GM18498 (cell line): ENCODE data around the gene CPEB3.

Experiments used
- ATAC-seq: cut with Tn5 transposase; IDR thresholded peaks from one replicate; pipeline ENCODE4 v1.9.1; 2021; ENCODE audit warnings: mild to moderate bottlenecking, moderate library complexity; ENCODE audit not compliant: unreplicated experiment

The CPEB3 gene

DNA sequence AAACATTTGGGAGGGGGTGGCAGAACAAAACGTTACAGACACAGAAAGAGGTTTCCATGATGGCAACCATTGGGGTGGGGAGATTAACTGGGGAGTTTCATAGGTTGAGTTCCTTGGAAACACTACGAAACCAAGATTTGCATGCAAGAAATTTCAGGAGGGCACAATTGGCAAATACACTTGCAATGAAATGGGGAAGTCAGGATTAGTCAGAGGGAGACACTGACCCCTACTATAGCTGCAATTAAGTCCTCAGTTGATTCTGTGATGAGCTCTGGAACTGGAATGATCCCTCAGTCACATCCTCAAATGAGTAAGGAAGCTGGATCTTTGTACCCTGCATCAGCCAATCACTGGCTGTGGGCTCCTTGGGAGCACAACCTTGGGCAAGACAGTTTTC lies 22.1 kb downstream of the CPEB3 start:
- ATAC-seq = no peak

DNA sequence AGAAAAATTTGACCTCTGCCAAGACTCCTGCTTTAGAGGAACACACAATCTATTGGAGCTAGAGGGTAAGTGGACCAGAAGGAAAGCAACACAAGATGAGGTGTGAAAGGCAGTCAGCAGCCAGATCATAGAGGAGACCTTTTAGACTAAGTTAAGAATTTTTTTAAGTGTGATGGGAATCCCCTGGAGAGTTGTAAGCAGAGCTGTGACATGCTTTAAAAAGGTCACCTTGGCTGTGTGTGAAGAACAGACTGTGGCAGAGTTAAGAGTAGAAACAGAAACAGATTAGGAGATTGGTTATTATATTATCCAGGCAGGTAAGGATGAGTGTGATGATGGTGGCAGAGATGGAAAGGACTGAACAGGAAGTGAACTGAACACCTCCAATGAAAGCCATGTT lies 23.5 kb downstream of the CPEB3 start:
- ATAC-seq = no peak

GRCh38 chr10:92265687-92266258 lies 25.1 kb downstream of the CPEB3 start:
- ATAC-seq = peak; percentile 70

GRCh38 chr10:92264249-92264648 lies 26.6 kb downstream of the CPEB3 start:
- ATAC-seq = no peak

DNA sequence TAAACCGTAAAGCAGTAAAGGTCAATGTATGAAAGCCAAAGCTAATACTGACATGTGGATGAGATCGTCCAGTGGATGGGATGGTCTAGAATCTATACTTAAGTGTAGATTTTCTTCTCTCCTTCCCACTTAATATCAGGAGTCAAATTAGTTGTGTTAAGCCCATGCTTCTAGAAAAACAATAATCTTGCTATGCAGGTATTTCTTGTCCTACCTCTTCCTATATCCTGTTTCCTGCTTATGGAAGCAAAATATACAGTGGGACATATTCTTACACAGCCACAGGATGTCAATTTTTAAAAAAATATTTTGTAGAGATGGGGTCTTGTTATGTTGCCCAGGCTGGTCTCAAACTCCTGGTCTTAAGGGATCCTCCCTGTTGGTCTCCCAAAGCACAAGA lies 27.5 kb downstream of the CPEB3 start:
- ATAC-seq = no peak

DNA sequence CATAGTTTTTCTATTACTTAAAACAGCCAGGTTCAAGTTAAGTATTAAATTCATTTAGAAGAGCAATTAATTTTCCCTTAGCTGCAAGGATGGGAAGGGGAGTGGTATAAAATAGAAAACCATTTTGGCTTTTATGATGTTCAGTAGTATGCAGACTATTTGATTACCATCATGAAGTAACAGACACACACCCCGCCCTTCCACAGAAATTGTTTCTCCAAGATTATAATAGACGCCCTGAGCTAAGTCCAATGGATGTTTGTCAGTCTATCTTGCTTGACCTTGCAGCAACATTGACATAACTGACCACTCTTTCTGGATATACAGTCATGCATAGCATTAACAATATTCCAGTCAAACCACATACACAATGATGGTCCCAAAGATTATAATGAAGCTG lies 42.3 kb downstream of the CPEB3 start:
- no peak for ATAC-seq

GRCh38 chr10:92244796-92245195 lies 46.1 kb downstream of the CPEB3 start:
- peak; percentile 24 for ATAC-seq

- ATAC-seq = peak; percentile 42
These were observed 47.8 kb downstream of the CPEB3 start for GRCh38 chr10:92242910-92243671.

GRCh38 chr10:92242380-92242779 lies 48.5 kb downstream of the CPEB3 start:
- no peak for ATAC-seq

- ATAC-seq = no peak
These were observed 49.4 kb downstream of the CPEB3 start for GRCh38 chr10:92241501-92241900.

GRCh38 chr10:92241158-92241500 lies 49.7 kb downstream of the CPEB3 start:
- ATAC-seq = no peak

DNA sequence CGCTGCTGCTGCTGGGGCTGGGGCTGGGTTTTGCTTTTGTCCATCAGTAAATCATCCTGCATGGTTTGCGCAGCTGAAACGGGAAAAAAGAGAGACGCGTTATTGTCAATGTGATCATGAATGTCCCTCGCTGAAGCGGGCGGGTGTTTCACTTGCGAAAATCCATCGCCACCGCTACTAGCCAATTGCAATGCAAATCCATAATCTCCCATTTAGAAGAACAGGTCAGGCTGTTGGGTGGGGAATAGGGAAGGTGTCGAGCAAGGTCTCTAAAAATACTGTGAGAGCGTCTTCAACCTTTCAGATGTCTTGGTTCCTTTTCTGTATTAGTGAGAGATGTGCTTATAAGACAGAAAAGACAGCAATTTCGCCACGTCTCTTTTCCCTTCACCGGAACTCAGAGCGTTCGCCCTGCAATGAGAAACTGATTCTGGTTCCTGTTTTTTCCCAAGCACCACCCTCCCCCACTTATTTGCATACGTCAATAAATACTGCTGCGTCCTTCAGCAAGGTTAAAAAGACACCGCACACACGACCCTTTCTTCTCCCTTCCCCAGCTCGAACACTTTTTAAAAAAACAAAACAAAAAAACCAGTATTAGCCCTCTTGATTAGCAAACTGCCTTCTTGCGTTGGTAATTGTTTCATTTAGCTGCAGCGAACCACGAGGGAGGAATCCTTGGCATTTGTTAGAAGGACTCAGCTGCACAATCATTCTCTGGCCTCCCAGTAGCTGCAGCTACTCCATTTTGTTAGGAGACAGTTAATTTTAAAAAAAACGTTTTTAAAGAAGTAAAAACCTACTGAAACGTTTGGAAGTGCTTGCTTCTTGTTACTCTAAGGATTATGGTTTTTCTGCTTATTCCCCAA lies 50.4 kb downstream of the CPEB3 start:
- ATAC-seq = peak; percentile 60

DNA sequence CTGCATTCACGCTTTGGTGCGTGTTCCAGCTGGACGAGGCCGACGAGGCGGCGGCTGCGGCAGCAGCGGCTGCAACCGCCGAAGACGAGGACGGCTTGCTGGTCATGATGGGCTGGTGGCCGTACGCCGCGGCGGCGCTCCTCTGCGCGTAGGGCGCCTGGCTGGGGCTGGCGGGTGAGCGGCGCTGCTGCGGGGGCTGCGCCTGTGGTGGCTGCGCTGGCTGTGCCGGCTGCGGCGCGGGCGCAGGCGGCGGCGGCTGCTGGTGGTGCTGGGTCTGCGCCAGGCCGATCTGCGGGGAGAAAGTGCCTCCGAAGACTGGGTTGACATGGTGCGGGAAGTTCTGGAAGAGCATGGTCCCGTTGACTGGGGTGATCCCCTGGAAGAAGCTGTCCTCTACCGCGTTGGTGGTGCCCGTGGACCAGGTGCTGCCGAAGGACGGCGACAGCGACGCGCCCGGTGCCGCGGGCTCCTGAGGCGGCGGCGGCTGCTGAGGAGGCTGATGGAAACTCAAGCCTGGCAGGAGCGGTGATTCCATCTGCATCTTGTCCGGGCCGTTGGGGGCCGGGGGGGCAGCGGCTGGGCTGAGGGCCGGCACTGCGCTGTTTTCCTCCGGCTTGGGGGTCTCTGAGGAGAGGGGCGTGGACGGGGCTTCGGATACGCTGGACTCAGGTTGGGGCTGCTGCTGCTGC lies 51.1 kb downstream of the CPEB3 start:
- peak; percentile 38 for ATAC-seq

DNA sequence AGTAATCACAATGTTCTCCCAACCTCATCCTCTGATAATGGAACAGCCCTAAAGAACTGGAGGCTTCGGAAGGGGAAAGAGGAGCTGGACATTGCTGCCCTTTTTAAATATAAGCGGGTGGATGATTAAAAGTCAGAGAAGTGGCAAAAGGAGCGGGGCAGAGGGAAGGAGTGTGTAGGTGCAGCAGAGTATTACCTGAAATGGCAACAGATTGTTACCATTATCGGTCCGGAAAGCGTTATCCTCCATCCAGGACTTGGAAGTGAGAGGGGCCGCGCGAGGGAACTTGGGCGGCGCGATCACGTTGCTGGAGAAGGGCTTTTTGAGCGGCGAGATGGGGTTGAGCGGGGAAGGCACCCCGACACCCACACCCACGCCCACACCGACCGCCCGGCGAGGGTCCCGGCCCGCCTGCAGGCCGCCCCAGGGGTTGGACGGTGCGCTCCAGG lies 51.7 kb downstream of the CPEB3 start:
- ATAC-seq = no peak

GRCh38 chr10:92238586-92239098 lies 52.2 kb downstream of the CPEB3 start:
- ATAC-seq = no peak

DNA sequence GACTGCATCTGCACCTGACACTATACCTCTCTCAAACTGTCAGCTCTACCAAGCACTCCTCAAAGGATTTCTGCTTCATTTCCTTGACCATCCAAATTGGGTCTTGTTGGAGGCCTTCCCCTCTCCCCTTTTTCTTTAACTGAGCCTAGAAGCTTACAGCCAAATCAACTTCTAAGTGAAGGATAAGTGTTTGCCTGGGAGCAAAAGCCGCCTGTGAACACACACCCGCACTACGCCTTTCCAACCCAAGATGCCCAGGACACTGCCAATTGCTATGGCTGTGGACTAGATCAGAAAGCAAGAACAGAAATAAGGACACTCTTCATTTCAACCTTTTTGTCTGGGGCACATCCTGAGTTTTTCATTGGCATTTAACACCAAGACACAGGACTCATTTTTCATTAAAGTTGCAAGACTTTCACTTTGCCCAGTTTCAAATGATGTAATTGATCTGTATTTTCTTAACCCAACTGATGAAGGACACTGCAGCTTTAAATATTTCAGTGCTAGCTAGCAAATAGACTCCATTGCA lies 52.8 kb downstream of the CPEB3 start:
- ATAC-seq = no peak

DNA sequence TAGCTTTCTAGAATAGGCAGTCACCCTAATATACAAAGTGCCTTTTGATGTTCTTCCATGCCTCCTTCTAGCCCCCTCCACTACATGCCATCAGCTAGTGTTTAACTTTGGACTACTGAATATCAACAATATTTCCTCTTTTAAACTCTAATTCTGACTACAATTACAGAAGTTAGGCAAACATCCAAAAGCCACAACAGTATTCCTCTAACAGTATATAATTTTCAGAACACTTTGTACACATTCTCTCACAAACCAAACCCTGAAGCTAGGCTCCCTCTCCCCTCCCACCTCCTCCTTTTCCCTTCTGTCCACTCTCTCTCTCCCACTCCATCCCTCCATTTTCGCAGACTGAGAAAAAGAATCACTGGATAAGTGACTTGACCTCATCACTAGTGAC lies 59.7 kb downstream of the CPEB3 start:
- ATAC-seq = no peak

DNA sequence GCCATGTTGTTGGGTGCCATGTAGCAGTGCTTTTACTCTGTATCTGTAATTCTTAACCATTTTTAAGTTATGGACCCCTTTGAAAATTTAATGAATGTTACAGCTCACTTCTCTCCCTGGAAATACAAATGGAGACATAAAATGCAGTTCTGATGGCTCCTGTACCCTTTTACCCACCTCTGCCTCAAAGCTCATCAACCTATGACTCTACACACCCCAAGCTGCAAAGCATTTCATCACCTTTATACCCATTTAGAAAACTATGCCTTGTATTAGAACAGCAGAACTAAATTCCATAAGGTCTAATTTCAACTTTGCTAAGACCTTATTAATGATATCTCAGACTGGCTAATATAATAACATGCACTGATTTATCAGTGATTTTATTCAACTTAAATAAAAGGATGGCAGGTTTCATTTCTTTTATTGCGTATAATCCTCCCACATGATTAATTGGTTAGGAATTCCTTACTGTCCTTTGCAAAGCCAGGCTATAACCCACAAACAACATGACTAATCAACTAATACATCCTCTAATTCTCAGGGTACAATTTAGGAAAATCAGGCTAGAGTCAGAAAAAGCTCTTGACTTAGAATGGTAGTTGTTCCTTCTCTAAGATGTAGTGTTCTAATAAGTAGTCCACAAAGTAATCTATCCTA lies 68.1 kb downstream of the CPEB3 start:
- ATAC-seq = no peak

DNA sequence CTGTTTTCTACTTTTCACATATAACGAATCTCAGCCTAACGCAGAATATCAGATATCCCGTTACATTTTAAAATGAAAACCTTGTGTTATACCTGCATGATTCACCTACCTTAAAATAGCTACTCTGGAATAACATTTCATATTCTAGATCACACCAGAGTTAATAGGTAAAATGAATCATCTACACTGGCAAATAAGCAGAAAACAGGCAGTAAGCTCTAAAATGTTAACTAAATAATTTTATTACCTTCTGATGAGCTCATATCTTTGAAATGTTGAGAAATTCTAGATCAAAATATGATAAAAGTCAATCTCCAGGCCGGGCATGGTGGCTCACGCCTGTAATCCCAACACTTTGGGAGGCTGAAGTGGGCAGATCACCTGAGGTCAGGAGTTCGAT lies 71.3 kb downstream of the CPEB3 start:
- ATAC-seq = no peak

GRCh38 chr10:92218569-92218968 lies 72.3 kb downstream of the CPEB3 start:
- ATAC-seq = no peak
